H1 (cell line): ENCODE data around the gene ADGRL3. TPM values are rescaled to one million over a fixed set of nuclear protein-coding genes. Genes with fewer than 3 reads are reported as not detected.

ENCODE experiments used
- CTCF ChIA-PET: fragments of 300-600 bp; sonication (Branson Sonifier 250); formaldehyde crosslinking; loops from one replicate; lab custom pipeline; 2021; ENCODE audit not compliant: partially characterized antibody; lab: Charles Lee
- POLR2A ChIA-PET: fragments of 300-600 bp; sonication (Branson Sonifier 250); formaldehyde crosslinking; loops from one replicate; lab custom pipeline; 2021; ENCODE audit warnings: inconsistent platforms; ENCODE audit not compliant: partially characterized antibody; lab: Charles Lee
- DNase-seq, 2 experiments: peaks; one replicate each; pipeline versions ENCODE4 v3.0.0 to v3.0.0-alpha.2; 2010 to 2022; ENCODE audit warnings: low spot score in 2 of 2, low read depth in 1 of 2, mixed read lengths in 1 of 2
- FAIRE-seq: peaks from 2 replicates; lab custom pipeline; 2011; peaks lifted over from hg19 to GRCh38; lab: Jason Lieb, UNC
- H2AFZ ChIP-seq: 2 replicates; pipeline ENCODE4 v1.8.1; 2012; ENCODE audit warnings: low read length, inconsistent platforms
- H2AK5ac ChIP-seq: 2 replicates; pipeline ENCODE4 v1.6.1; 2013; ENCODE audit warnings: low read depth, low read length
- H2BK120ac ChIP-seq: replicated peaks from 2 replicates; pipeline ENCODE3; 2013; ENCODE audit warnings: low read depth, low read length, inconsistent platforms
- H2BK12ac ChIP-seq: 2 replicates; pipeline ENCODE4 v1.6.1; 2013; ENCODE audit warnings: low read depth, low read length
- H2BK15ac ChIP-seq: 2 replicates; pipeline ENCODE4 v1.6.1; 2013; ENCODE audit warnings: low read length
- H2BK20ac ChIP-seq: 2 replicates; pipeline ENCODE4 v1.6.1; 2013; ENCODE audit warnings: low read length
- H2BK5ac ChIP-seq: 2 replicates; pipeline ENCODE4 v1.6.1; 2013; ENCODE audit warnings: low read depth, low read length
- H3K14ac ChIP-seq: 2 replicates; pipeline ENCODE4 v1.6.1; 2013; ENCODE audit warnings: inconsistent platforms; ENCODE audit not compliant: insufficient read length
- H3K18ac ChIP-seq: 2 replicates; pipeline ENCODE4 v1.6.1; 2013; ENCODE audit warnings: low read length; ENCODE audit errors: extremely low read depth
- H3K23ac ChIP-seq: 2 replicates; pipeline ENCODE4 v1.6.1; 2013; ENCODE audit warnings: inconsistent platforms; ENCODE audit not compliant: insufficient read length
- H3K23me2 ChIP-seq: 2 replicates; pipeline ENCODE4 v1.6.1; 2013; ENCODE audit warnings: low read depth, low read length
- H3K27ac ChIP-seq: 2 replicates; pipeline ENCODE4 v1.6.1; 2011; ENCODE audit warnings: low read depth, low read length, inconsistent platforms
- H3K27me3 ChIP-seq, 4 experiments: replicated peaks in 1 of 4; 1 replicate in 1 of 4; 2 replicates in 3 of 4; pipeline versions ENCODE4 v1.6.1 to v1.8.1; 2011 to 2013; ENCODE audit warnings: low read length in 3 of 4, mild to moderate bottlenecking in 3 of 4, inconsistent platforms in 2 of 4, mixed read lengths in 2 of 4, moderate library complexity in 1 of 4; ENCODE audit not compliant: control insufficient read depth in 3 of 4, insufficient read depth in 3 of 4; ENCODE audit errors: extremely low read depth in 1 of 4
- H3K36me3 ChIP-seq, 4 experiments: 2 replicates each; pipeline versions ENCODE4 v1.6.1 to v1.8.1; 2011 to 2013; ENCODE audit warnings: mild to moderate bottlenecking in 4 of 4, low read length in 3 of 4, moderate library complexity in 2 of 4, control low read depth in 1 of 4, inconsistent platforms in 1 of 4; ENCODE audit not compliant: insufficient read depth in 4 of 4, control insufficient read depth in 2 of 4
- H3K4ac ChIP-seq: replicated peaks from 2 replicates; pipeline ENCODE3; 2013; ENCODE audit warnings: low read length, low read depth, mixed read lengths, inconsistent platforms; ENCODE audit not compliant: insufficient read length
- H3K4me1 ChIP-seq, 4 experiments: replicated peaks in 1 of 4; 1 replicate in 1 of 4; 2 replicates in 3 of 4; pipeline versions ENCODE4 v1.6.1 to v1.8.1; 2011 to 2013; ENCODE audit warnings: low read length in 3 of 4, inconsistent platforms in 2 of 4, mixed read lengths in 1 of 4; ENCODE audit not compliant: insufficient read depth in 4 of 4, control insufficient read depth in 3 of 4
- H3K4me2 ChIP-seq, 2 experiments: 2 replicates each; pipeline versions ENCODE4 v1.6.1 to v1.8.1; 2011 to 2013; ENCODE audit warnings: low read depth in 2 of 2, low read length in 2 of 2, control low read depth in 1 of 2, inconsistent platforms in 1 of 2, mild to moderate bottlenecking in 1 of 2; ENCODE audit not compliant: insufficient read depth in 1 of 2
- H3K4me3 ChIP-seq, 4 experiments: fragments of 200-600, 300-600 bp in 1 of 4; sonication (generic), shearing (Covaris generic), sonication (Bioruptor Twin) in 1 of 4; 2 replicates each; pipeline versions ENCODE4 v1.5.1 to v1.8.1; 2011 to 2016; ENCODE audit warnings: low read length in 4 of 4, low read depth in 3 of 4, control low read depth in 2 of 4, inconsistent platforms in 2 of 4, mild to moderate bottlenecking in 2 of 4, mixed read lengths in 1 of 4, moderate library complexity in 1 of 4; ENCODE audit not compliant: insufficient read depth in 2 of 4; ENCODE audit errors: extremely low read depth in 1 of 4
- H3K56ac ChIP-seq: replicated peaks from 2 replicates; pipeline ENCODE3; 2013; ENCODE audit warnings: low read depth, mild to moderate bottlenecking, mixed read lengths, low read length, inconsistent platforms; ENCODE audit not compliant: insufficient read length
- H3K79me1 ChIP-seq: 2 replicates; pipeline ENCODE4 v1.6.1; 2013; ENCODE audit warnings: low read depth, low read length, control low read depth
- H3K79me2 ChIP-seq, 2 experiments: 2 replicates each; pipeline versions ENCODE4 v1.6.1 to v1.8.1; 2012 to 2013; ENCODE audit warnings: low read length in 2 of 2, mild to moderate bottlenecking in 2 of 2, inconsistent platforms in 1 of 2; ENCODE audit not compliant: insufficient read depth in 2 of 2, control insufficient read depth in 1 of 2
- H3K9ac ChIP-seq, 4 experiments: replicated peaks in 1 of 4; 1 replicate in 1 of 4; 2 replicates in 3 of 4; pipeline versions ENCODE4 v1.6.1 to v1.8.1; 2011 to 2013; ENCODE audit warnings: low read depth in 3 of 4, low read length in 3 of 4, control low read depth in 2 of 4, mild to moderate bottlenecking in 2 of 4, moderate library complexity in 2 of 4, inconsistent platforms in 1 of 4; ENCODE audit errors: extremely low read depth in 1 of 4
- H3K9me3 ChIP-seq, 2 experiments: 2 replicates each; pipeline versions ENCODE4 v1.6.1 to v1.8.1; 2012 to 2013; ENCODE audit warnings: mild to moderate bottlenecking in 2 of 2, moderate library complexity in 2 of 2, control low read depth in 1 of 2, inconsistent platforms in 1 of 2, low read depth in 1 of 2, low read length in 1 of 2, mixed read lengths in 1 of 2; ENCODE audit not compliant: insufficient read depth in 2 of 2
- H4K20me1 ChIP-seq, 2 experiments: replicated peaks in 1 of 2; 2 replicates each; pipeline versions ENCODE3 to v1.8.1; 2011 to 2013; ENCODE audit warnings: inconsistent platforms in 2 of 2, low read length in 2 of 2, mild to moderate bottlenecking in 1 of 2; ENCODE audit not compliant: insufficient read depth in 2 of 2, control insufficient read depth in 1 of 2
- H4K5ac ChIP-seq: 2 replicates; pipeline ENCODE4 v1.6.1; 2013; ENCODE audit warnings: low read length, low read depth, mixed read lengths, inconsistent platforms; ENCODE audit not compliant: insufficient read length
- H4K8ac ChIP-seq: 2 replicates; pipeline ENCODE4 v1.8.0; 2013; ENCODE audit warnings: mild to moderate bottlenecking, moderate library complexity, low read length, inconsistent platforms; ENCODE audit not compliant: insufficient read depth; ENCODE audit errors: extremely low read depth
- H4K91ac ChIP-seq: replicated peaks from 2 replicates; pipeline ENCODE3; 2013; ENCODE audit warnings: low read length, mixed read lengths, inconsistent platforms; ENCODE audit not compliant: insufficient read length
- ATF3 ChIP-seq: IDR thresholded peaks from 2 replicates; pipeline ENCODE4 v1.6.1; 2011; ENCODE audit warnings: low read depth, mild to moderate bottlenecking, low read length; ENCODE audit not compliant: insufficient read depth
- CEBPB ChIP-seq: IDR thresholded peaks from 2 replicates; pipeline ENCODE4 v1.6.1; 2012; ENCODE audit warnings: low read depth, low read length
- CREB1 ChIP-seq: IDR thresholded peaks from 2 replicates; pipeline ENCODE4 v1.6.1; 2012; ENCODE audit warnings: inconsistent platforms
- HDAC2 ChIP-seq, 2 experiments: fragments of 300-600 bp in 1 of 2; sonication (generic) in 1 of 2; IDR thresholded peaks; 2 replicates each; pipeline ENCODE4 v1.6.1; 2011 to 2012; ENCODE audit warnings: low read depth in 2 of 2, low read length in 2 of 2, mild to moderate bottlenecking in 2 of 2, moderate library complexity in 2 of 2, borderline replicate concordance in 1 of 2, inconsistent platforms in 1 of 2
- MAX ChIP-seq: IDR thresholded peaks from 2 replicates; pipeline ENCODE4 v1.6.1; 2012; ENCODE audit warnings: inconsistent platforms
- NRF1 ChIP-seq: IDR thresholded peaks from 2 replicates; pipeline ENCODE4 v1.6.1; 2011; ENCODE audit warnings: mild to moderate bottlenecking, low read depth, low read length, improper control_type of control experiment
- PHF8 ChIP-seq: fragments of 200-600 bp; sonication (generic); conservative IDR thresholded peaks from 2 replicates; pipeline ENCODE4 v1.7.1; 2012; ENCODE audit warnings: low read depth, mild to moderate bottlenecking, inconsistent platforms, low read length, moderate library complexity
- POLR2AphosphoS5 ChIP-seq: IDR thresholded peaks from 2 replicates; pipeline ENCODE4 v1.6.1; 2011; ENCODE audit warnings: low read depth, low read length
- RAD21 ChIP-seq, 2 experiments: IDR thresholded peaks in 1 of 2; conservative IDR thresholded peaks in 1 of 2; 2 replicates each; pipeline ENCODE4 v1.6.1; 2011; ENCODE audit warnings: low read depth in 2 of 2, low read length in 2 of 2, improper control_type of control experiment in 1 of 2, inconsistent platforms in 1 of 2, mild to moderate bottlenecking in 1 of 2, moderate library complexity in 1 of 2
- RBBP5 ChIP-seq: IDR thresholded peaks from 2 replicates; pipeline ENCODE4 v1.7.1; 2012; ENCODE audit warnings: low read depth, mild to moderate bottlenecking, inconsistent platforms, low read length, moderate library complexity, borderline replicate concordance
- RNF2 ChIP-seq: fragments of 200-900, 300-1000 bp; sonication (generic); IDR thresholded peaks from 2 replicates; pipeline ENCODE4 v1.7.1; 2016; ENCODE audit warnings: borderline replicate concordance, low read depth, mild to moderate bottlenecking, antibody characterized with exemption, low read length; ENCODE audit not compliant: poor library complexity, severe bottlenecking; ENCODE audit errors: missing control alignments
- SIRT6 ChIP-seq: IDR thresholded peaks from one replicate; pipeline ENCODE4 v1.7.1; 2012; ENCODE audit warnings: low read length, inconsistent platforms
- SIX5 ChIP-seq: IDR thresholded peaks from 2 replicates; pipeline ENCODE4 v1.6.1; 2011; ENCODE audit warnings: mild to moderate bottlenecking, low read depth, low read length
- WGBS, 2 experiments: shearing (Covaris generic) in 1 of 2; methylation state at CpG; one replicate each; pipeline versions ENCODE4 v1.1.6 to v1.1.7; 2013 to 2015; ENCODE audit warnings: low lambda C conversion rate in 2 of 2, mixed read lengths in 2 of 2, inconsistent platforms in 1 of 2, low coverage in 1 of 2, missing lambda C conversion rate in 1 of 2; ENCODE audit not compliant: insufficient replicate concordance in 2 of 2, insufficient coverage in 1 of 2, insufficient read length in 1 of 2; ENCODE audit errors: extremely low coverage in 1 of 2, missing lambda C conversion rate in 1 of 2; 5-methylcytosine and 5-hydroxymethylcytosine counted together
- polyA plus RNA-seq, 7 experiments: library from polyadenylated mRNA; depleted of rRNA in 3 of 7; stranded (reverse) in 5 of 7; unstranded in 2 of 7; fragments of >200 nt in 5 of 7; fragments of 200-250 nt in 2 of 7; gene quantifications; 1 replicate in 5 of 7; 2 replicates in 1 of 7; 4 replicates in 1 of 7; pipeline versions ENCODE4 v1.2.1 to v1.2.3, GENCODE V29; 2011 to 2013; ENCODE audit warnings: missing spikeins in 2 of 7, mixed read lengths in 2 of 7
- total RNA-seq: library from RNA; stranded (reverse); fragmentation: NEBNext Ultra II Directional; extraction: Animal tissue kit (Norgen Biotek cat#: 25700); gene quantifications from 2 replicates; pipeline ENCODE4 v1.2.1, GENCODE V29; 2021

The ADGRL3 gene
- total and polyA plus RNA-seq, 2 of the 8 experiments (the other 6 are each of a cell fraction or from before 2014, with no cell fraction given): 6.6 to 13.0 TPM

- DNase-seq (no peak), FAIRE-seq (no peak)
- Histone ChIP-seq H3K79me2 (no peaks in the 10 kb centered on the region), H4K91ac (no peak overlapping the region), H3K9ac (peak overlapping the region in 1 of 4 experiments; percentile 34; a peak in 1 of 7 replicates), H2AFZ (no peak overlapping the region), H3K9me3 (no peaks in the 10 kb centered on the region), H3K23me2 (no peaks in the 10 kb centered on the region; the same call in 1 of the 2 replicates), H3K27me3 (no peaks in the 10 kb centered on the region), H3K79me1 (no peaks in the 10 kb centered on the region), H2BK120ac (peak overlapping the region; percentile 72), H4K5ac (no peak overlapping the region), H3K4ac (no peak overlapping the region), H3K14ac (no peak overlapping the region), H3K18ac (no peak overlapping the region), H2AK5ac (no peak overlapping the region), H2BK5ac (no peak overlapping the region), H3K4me3 (no peak overlapping the region), H3K36me3 (no peaks in the 10 kb centered on the region), H3K4me2 (no peak overlapping the region), H2BK12ac (no peak overlapping the region), H3K4me1 (peaks cover 0 to 9% (median 0%) of the 10 kb centered on the region in 4 experiments; a peak in 1 of 7 replicates), H3K27ac (no peak overlapping the region), H3K56ac (no peak overlapping the region), H3K23ac (no peak overlapping the region), H4K20me1 (no peaks in the 10 kb centered on the region), H2BK20ac (no peak overlapping the region), H2BK15ac (no peak overlapping the region), H4K8ac (no peak overlapping the region)
- ChIA-PET CTCF (no interaction called here), POLR2A (no interaction called here)
- 76% methylated on average over 3 of the region's 3 CpGs; no CpG with 5 or more reads in 1 of the 2 experiments for WGBS, 2 experiments
- TF ChIP-seq PHF8 (no peak), RBBP5 (no peak), POLR2AphosphoS5 (no peak), ATF3 (no peak), MAX (no peak), NRF1 (no peak), CEBPB (no peak), HDAC2 (IDR thresholded peaks at IDR 0.05; ENCODE audit: borderline replicate concordance in 1 of 2, low read depth in 2 of 2, low read length in 2 of 2) (no peak), SIRT6 (no peak), RAD21 (IDR thresholded peaks at IDR 0.05 in 1 of 2, conservative IDR thresholded peaks at IDR 0.05 in 1 of 2; ENCODE audit: low read depth in 2 of 2, low read length in 2 of 2) (no peak), RNF2 (no peak), SIX5 (no peak), CREB1 (no peak)
These were observed 101.1 kb downstream of the ADGRL3 start for GRCh38 chr4:61301271-61301670.
